ENCODE measurements around the gene RGS17.
A peak's percentile ranks its signal among the peaks of the same experiment; 100 is the strongest.
"Not testable (repeated sequence)": the region's sequence is repeated elsewhere in the genome, so short reads cannot be mapped to it uniquely, and the experiment has no call there.

RGS17 gene

DNA sequence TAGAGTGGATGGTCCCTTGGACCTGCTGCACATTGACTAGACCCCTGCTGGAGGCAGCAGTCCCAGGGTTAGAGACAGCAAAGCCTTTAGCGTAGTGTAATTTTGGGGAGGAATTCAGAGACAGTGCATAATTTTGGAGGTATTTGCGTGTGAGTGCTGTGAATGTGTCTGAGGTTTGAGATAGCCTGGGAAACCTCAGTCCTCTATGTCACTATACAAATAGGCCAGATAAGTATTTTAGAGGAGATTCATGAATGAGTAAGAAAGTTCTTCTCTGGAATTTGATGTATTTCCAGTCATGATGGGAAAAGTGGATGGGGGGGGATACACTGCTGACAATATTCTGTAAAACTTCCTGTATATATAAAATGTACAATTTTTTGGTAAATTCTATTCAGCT is 102.8 kb downstream of the RGS17 start:
- no peak for DNase-seq

DNA sequence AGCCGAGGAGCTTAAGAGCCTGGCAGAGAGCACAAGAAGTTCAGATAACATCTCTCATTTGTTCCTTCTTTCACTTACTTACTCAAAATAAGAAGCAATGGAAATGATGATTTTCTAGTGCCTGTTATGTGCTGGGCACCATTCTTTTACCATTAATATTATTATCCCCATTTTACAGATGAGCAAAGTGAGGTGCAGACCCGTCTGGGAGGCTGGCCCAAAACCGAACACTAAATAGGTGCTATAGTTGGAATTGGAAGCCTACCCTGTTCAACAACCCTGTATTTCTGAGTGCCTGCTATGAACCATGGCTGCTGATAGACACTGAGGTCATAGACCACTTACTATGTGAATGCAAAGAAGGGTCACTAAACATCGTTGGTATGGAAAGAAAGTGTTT is 103.6 kb downstream of the RGS17 start:
- no peak for DNase-seq

DNA sequence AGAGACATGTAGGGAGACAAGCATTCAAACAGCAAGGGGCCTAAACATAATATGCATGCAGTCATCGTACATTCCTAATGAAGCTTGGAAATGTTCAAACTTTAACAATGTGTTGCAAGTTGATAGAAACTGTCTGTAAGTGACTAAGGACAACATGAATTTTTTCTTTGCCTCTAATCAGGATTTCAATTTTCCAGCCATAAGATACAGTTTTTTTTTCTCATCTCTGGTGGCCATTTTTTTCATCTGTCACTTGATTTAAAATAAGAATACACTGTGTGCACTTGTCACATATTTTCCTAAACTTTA is 106.4 kb downstream of the RGS17 start:
- no peak for DNase-seq

DNA sequence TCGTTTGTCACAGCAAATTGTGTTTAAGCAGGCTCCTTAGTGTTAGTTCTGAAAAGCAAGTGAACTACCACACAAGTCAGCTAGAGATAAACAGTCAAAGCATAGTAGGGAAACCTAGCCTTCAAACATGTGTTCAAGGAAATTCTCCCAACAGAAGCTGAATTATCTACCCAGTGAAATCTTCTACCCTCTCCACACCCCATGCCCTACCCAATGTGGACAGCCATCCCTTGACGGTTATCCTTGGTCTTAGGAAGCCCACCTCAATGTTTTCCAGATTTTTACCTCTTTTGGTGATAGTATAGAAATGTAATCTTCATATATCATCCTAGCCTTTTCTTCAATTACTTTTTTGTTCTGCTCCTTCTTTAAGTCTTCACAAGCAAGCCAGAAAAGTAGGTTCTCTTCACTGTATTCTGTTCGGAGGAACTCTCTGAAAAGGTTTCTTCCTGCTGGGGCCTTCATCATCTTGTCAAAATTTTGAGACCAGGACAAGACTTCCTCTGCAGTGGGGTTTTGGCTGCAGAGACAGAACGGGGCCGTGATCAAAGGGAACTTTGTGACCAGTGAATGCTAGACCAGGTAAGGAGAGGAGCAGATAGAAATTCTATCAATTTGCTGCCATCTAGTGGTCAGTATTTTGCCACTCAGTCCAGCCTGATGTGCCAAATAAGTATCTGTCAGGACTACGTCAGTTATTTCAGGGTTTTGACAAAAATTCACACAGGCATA is 106.9 kb downstream of the RGS17 start:
- peak; percentile 33 for DNase-seq

DNA sequence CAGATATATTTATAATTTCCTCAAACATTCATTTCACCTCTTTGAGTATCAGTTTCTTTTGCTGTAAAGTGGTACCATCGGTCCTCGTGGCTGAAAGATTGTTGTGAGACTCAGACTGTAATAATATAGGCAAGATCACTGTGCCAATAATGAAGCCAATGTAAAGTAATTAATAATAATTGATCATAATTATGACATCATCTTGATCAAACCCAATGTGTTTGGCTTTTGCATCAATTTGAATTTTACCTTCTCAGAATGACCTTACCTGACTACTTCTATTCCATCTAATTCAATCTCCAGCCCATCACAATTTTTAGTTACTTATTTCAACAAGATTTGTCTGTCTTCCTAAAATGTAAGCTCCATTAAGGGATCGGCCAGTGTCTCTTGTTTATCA is 112.7 kb downstream of the RGS17 start:
- DNase-seq: no peak

DNA sequence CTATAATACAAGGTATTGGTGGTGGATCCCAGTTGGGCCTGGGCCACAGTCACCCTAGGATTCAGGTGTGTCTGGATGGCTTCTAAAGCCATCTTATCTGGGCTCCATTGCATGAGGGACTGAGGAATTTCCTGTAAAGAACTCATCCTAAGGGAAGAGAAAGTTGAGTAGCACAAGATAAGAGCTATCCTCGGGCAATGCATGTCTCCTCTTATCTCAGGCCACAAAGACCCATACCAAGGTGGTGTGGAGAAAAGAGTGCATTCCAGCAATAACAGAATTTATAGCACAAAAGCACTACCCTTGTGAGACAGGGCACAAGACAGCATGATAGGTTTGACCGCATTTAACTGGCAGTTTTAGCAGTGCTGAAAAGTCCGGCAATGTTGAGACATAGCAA is 114.2 kb downstream of the RGS17 start:
- DNase-seq: no peak

DNA sequence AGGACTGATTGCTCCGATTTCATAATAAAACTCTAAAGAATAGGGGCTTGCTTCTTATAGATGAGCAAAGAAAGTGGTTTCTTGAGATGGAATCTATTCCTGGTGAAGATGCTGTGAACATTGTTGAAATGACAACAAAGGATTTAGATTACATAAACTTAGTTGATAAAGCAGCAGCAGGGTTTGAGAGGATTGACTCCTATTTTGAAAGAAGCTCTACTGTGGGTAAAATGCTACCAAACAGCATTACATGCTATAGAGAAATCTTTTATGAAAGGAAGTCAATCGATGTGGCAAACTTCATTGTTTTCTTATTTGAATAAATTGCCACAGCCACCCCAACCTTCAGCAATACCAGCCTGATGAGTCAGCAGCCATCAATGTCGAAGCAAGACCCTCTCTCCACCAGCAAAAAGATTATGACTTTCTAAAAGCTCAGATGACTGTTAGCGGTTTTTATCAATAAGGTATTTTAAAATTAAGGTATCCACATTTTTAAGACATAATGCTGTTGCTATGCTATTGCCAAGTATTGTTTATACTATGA is 115.9 kb downstream of the RGS17 start:
- DNase-seq: no peak

DNA sequence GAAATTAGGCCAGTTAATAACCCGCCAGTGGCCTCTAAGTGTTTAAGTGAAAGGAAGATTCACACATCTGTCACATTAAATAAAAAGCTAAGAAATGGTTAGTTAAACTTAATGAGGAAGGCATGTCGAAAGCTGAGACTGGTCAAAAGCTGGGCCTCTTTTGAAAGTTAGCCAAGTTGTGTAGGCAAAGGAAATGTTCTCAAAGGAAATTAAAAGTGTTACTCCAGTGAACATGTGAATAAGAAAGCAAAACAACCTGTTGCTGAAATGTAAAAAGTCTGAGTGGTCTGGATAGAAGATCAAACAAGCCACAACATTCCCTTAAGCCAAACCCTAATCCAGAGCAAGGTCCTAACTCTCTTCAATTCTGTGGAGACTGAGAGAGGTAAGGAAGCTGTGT is 117.6 kb downstream of the RGS17 start:
- DNase-seq: no peak

DNA sequence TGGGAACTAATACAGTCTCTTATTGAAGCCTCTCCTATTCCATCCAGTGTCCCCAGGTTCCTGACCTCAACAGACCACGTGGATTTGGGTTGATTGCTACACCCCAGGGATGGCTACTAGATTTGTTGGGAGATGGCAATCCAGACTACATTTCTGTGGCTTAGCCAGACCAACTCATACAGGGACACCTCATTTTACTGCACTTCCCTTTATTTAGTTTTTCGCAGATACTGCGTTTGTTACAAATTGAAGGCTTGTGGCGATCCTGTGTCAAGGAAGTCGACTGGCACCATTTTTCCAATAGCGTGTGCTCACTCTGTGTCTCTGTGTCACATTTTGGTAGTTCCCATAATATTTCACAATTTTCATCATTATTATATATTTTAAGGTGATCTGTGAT is 118.2 kb downstream of the RGS17 start:
- DNase-seq: no peak

DNA sequence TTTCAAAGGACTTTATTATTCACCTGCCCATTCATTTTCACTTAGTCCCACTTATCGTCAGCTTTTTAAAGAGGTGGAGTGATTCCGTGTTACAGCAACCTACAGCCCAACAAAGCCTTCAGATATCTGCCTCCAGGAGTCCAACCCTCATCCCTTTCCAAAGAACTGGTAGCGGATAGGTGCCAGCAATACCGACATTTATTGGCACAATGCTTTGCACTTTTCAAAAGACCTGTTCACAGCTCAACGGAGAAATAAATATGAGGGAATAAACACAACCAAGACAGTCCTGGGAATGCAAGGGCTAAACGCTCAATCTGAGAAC is 127.8 kb downstream of the RGS17 start:
- DNase-seq: no peak

DNA sequence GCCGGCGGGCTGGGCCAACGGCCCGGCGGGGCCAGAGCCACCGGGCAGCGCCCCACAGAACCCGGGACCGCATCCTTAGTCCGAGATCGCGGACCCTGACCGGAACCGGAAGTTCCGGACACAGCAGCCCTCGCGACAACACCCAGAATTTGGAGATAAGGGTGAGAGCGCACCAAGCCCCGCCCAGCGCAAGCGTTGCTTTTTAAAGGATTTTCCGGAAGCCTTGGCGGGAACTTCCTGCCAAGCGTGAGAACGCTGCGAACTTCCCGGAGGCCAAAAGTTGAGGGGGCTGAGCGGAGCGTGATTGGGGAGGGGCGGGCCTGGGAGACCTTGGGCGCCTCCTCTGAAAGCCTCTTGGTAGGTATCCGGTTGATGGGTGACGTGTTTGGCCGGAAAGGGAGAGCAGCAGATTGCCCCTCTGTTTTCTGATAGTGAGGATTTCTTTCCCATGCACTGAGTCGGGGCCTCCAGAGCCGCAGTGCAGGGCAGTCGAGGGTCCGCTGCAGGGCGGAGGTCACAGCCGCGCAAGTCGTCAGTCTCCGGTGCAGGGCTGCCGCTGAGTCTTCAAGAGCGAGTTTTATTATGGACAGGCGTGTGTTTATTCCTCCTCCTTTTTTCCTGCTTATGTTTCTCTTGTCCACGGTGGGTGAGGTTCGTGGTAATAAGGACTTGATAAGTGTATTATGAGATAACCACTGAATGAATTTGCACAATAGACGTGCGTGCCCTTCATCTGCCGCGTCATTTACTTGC is 128.3 kb downstream of the RGS17 start, which contains the start of gene MTRF1L:
Gene MTRF1L (minus strand): TSS at position 97 of the 753 bp plus-strand sequence. CDS start 24 bp downstream, at position 73.
- DNase-seq: peak; percentile 80

DNA sequence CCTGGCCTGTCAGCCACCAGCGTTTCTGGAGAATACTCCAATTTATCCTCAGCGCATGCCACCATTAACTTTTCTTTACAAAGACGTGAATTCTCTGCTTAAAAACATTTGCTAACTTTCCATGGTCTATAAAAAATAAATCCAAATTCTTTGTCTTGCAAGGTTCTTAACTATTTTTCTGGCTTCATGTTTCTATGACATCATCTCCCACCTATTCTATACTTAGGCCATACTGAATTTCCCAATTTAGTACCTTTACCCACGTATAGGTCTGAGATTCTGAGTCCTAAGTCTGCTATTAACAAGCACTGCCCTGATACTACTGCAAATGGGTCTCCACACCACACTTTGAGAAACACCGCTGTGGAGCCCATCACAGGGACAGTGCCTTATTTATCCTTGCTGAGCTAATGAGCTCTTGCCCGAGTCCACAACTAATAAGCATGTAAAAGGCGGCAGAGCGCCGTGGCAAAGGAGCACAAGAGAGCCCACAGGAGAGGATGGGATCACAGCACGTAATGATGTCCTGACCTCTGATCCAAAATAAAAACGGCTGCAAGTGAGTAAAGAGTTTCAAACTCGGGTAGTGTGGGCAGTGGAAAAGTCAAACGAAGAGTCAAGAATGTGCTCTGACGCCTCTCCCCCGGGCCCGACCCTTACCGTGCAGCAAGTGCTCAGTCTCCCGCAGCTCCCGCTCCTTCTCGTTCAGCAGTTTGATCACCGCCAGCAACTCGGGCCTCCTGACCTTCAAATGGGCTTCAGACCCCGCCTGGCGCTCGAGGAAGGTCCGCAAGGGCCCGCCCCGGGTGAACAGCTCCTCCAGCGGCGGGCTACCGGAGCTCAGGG is 129.1 kb downstream of the RGS17 start:
- DNase-seq: no peak

DNA sequence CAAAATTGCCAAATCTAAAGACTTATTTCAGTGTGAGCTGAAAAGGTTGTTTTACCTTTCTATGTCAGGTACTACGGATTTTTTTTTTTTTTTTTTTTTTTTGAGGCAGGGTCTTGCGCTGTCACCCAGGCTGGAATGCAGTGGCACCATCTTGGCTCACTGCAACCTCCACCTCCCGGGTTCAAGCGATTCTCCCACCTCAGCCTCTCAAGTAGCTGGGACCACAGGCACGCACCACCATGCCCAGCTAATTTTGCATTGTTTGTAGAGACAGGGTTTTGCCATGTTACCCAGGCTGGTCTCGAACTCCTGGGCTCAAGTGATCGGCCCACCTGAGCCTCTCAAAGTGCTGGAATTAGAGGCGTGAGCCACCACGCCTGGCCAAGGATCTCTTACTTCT is 130.3 kb downstream of the RGS17 start:
- not testable (repeated sequence) for DNase-seq

DNA sequence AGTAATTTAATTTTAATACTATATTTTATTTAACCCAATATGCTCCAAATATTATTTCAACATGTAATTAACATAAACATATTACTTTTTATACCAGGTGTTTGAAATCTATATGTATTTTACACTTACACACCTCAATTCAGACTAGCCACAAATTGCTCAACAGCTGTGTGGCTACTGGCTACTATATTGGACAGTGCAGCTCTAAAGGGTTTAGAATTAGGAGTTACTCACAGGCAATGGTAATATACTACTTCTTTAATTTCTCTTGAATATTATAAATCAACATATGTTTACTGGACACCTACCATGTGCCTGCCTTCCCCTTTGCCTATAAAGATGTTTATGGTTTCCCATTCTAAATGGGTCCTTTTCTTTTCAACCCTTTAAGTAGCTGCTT is 130.8 kb downstream of the RGS17 start:
- DNase-seq: no peak

DNA sequence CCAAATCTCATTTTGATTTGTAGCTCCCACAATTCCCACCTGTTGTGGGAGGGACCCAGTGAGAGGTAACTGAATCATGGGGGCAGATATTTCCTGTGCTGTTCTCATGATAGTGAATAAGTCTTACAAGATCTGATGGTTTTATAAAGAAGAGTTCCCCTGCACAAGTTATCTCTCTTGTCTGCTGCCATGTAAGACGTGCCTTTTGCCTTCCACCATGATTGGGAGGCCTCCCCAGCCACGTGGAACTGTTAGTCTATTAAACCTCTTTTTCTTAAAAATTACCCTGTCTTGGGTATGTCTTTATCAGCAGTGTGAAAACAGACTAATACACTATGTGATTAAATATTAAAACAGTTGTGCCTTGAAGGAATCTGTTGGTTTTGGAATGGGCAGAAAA is 131.5 kb downstream of the RGS17 start:
- not testable (repeated sequence) for DNase-seq

DNA sequence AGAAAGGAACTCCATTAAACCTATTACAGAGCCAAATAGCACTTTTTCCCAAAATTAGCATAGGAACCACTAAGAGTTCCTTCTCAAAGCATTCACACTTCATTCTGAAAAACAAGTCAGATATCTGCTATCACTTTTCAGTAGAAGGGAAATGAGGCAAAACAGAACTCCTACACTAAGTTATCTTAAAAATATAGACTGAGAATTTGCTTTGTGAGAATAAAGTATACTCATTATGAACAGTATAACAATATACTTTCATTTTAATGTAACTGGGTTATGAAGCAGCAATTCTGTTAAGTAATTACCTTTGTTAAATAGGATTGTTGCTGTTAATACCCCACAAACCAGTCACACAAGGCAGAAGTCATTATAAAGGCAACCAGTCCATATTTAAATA is 137.2 kb downstream of the RGS17 start:
- no peak for DNase-seq

DNA sequence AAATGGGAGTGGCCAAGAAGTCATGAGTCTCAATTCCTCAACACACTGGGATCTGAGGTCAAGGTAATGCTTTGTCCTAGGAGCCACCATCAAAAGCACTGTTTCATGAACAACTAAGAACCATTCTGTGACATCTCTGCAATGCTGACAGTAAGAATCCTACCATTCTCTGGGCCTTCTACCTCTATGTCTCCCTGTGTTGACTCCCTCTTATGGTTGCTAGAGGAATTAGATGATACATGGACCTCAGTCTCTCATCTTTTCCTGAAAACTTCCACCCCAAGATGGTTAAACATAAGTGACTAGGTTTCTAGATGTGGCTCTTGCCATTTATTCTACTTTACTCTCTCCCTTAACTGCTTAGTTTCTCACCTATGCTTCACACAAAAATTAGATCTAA is 137.7 kb downstream of the RGS17 start:
- no peak for DNase-seq

DNA sequence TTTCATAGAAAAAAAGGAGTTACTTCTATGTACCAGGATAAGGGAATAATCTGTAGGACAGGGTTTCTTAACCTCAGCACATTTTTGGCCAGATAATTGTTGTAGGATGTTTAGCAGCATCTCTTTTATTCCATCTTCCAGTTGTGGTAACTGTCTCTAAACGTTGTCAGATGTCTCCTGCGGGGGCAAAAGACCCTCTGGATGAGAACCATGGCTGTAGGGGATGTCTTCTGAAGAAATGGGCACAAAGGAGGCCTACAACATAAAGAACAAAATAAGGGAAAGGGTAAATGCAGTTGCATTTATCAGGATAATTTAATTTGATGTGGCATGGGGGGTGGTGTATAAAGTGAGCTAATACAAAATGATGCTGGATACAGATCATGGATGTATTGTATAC is 144.1 kb downstream of the RGS17 start:
- DNase-seq: no peak

DNA sequence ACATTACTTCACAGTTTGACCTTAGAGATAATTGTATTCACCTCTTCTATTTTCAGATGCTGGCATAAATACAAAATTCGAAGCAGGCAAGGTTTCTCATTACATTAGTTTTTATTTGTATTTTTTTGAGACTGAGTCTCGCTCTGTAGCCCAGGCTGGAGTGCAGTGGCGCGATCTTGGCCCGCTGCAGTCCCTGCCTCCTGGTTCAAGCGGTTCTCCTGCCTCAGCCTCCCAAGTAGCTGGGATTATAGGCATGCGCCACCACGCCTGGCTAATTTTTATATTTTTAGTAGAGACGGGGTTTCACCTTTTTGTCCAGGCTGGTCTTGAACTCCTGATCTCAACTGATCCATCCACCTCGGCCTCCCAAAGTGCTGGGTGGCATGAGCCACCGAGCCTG is 145.8 kb downstream of the RGS17 start:
- not testable (repeated sequence) for DNase-seq

DNA sequence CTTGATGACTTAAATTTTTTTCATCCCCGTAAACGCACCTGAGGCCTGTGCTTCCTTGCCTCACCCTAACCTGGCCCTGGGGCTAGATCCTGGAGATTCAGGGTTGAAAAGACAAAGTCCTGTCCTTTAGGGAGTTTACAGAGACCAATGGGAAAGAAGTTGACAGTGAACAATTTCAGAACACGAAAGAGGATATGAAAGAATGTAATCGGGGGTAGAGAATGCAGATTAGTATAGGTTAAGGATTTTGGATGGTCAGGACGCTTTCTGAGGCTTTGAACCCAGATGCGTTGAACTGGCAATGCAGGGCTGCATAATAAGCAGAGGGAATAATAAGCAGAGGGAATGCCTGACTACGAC is 146.6 kb downstream of the RGS17 start:
- DNase-seq: no peak

DNA sequence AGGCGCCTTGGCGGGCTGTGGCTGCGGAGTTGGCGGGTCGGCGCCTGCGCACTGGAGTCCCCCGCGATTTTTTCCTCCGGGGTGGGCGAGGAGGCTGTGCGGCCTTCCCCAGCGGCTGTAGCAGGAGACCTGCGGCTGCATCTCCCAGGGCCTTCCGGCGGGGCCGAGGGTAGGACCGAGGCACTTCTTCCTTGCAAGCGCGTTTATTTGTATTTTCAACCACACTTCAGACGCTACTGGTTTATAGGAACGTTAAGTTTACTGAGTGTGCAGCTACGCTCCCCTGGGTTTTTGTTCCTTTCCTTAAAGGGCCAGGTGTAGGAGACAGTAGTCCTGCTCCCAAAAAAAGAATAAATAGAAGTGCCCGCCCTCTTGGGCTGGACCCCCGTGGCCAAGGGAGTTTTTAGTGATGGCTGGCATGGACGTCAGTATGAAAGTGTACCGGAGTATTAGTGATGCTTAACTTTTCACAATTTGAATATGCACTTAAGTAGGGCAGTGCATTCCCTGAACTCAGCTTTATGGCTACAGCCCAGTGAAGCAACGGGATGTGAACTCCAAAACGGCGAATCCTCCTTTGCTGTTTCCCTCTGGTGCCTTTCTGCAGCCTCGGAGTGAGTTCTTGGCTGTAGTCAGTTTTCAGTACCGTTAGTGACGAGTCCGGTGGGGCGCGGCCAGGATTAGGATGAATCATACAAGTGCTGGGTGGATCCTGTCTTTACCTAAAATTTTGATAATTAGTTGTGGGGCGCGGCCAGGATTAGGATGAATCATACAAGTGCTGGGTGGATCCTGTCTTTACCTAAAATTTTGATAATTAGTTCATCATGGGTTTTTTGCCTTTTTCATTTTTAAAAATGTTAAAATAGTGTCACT is 147.2 kb downstream of the RGS17 start:
- peak; percentile 90 for DNase-seq

DNA sequence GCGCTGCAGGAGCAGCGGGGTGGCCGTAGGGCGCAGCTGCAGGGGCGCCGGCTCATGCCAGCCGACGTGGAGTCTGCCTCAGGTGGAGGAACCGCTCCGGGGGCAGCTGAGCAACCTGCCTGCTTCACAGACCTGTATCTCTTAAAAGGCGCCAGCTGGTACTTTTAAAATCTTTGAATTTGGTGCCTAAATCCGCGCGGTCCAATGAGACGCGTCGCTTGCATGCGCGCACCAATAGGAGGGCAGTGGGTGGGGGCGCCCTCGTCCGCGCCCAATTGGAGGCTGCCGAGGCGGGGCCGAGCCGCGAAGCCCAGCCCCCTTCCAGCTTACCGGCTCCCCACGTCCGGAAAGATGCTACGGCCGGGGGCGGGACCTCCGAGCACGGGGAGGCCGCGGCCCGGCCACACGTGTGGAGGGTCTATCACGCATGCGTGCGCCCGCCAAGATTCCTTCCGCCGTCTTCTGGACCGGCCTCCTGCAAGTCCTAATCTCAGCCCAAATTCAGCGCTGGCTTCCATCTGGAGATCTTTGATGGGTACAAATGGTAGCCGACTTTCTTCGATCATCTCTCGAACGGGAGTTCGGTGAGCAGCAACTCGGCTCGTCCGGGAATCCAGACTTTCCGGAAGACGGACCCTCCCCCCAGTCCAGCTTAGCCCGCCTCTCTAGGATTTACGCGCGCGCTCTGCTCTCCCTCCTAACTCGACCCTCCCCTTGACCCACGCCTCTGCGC is 148.0 kb downstream of the RGS17 start, which contains the start of gene FBXO5:
Gene FBXO5 (minus strand): TSS at position 138 of the 733 bp plus-strand sequence. CDS start 82 bp downstream, at position 56.
- DNase-seq: peak; percentile 92

Measured in effector CD4-positive, alpha-beta T cell (primary cell).